ENCODE data around the gene SGCD. TPM values are rescaled to one million over a fixed set of nuclear protein-coding genes. Genes with fewer than 3 reads are reported as not detected.

The SGCD gene
- total and polyA plus RNA-seq, 10 donors: 0.26 to 5.3 (median 1.3) TPM

DNA sequence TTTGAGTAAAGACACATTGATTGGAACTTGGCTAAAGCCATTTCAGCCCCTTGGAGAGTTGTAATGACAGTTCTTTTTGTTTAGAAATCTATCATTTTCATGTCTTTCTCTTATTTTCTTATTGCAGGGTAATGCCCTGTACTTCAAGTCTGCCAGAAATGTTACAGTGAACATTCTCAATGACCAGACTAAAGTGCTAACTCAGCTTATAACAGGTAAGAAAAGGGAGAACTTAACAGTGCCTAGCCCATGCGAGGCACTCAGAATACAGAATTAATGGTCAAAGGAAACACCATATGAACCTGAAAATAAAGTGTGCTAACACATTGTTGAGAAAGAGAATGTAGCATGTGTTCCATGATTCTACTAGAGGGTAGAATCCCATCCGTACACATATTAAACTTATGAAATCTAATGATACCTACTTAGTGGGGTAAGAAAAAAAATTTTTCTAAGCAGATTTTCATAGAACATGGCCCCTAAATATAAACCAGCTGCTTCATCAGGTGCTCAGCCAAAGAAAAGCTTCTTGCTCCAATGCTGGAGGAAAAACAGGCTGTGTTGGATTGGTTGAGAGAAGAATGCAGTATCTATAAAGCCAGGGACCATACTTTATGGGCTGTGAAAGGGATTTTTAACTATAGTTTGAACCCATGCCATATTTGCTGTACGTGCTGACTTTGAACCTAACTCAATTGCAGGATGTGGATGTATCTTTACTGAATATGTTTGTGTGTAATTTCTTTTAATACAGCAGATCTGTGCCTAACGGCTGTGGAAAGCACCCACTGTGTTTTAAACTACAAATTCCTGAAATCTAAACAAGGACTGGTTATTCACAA, 262.4 kb downstream of the SGCD start:
- intact Hi-C loops (cut with DNase I; ENCODE audit: low total_unique reads): no loop called here
- Histone ChIP-seq H3K27ac (no peak overlapping the region), H3K4me1 (no peaks in the 10 kb centered on the region), H3K9me3 (no peaks in the 10 kb centered on the region), H3K36me3 (no peaks in the 10 kb centered on the region), H3K4me3 (no peak overlapping the region), H3K27me3 (replicated peaks in 1 of 7) (peaks cover 0 to 6% (median 0%) of the 10 kb centered on the region in 7 donors)
- no peak for DNase-seq
- TF ChIP-seq POLR2A (IDR thresholded peaks at IDR 0.05) (no peak), POLR2AphosphoS5 (IDR thresholded peaks at IDR 0.05) (no peak)
- TF ChIP-seq, protein P1, sequence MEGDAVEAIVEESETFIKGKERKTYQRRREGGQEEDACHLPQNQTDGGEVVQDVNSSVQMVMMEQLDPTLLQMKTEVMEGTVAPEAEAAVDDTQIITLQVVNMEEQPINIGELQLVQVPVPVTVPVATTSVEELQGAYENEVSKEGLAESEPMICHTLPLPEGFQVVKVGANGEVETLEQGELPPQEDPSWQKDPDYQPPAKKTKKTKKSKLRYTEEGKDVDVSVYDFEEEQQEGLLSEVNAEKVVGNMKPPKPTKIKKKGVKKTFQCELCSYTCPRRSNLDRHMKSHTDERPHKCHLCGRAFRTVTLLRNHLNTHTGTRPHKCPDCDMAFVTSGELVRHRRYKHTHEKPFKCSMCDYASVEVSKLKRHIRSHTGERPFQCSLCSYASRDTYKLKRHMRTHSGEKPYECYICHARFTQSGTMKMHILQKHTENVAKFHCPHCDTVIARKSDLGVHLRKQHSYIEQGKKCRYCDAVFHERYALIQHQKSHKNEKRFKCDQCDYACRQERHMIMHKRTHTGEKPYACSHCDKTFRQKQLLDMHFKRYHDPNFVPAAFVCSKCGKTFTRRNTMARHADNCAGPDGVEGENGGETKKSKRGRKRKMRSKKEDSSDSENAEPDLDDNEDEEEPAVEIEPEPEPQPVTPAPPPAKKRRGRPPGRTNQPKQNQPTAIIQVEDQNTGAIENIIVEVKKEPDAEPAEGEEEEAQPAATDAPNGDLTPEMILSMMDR (IDR thresholded peaks at IDR 0.05 in 8 of 11, conservative IDR thresholded peaks at IDR 0.05 in 3 of 11): no peak
- WGBS, 5 donors: 76 to 85% (median 84%) methylated on average over 4 of the region's 4 CpGs

DNA sequence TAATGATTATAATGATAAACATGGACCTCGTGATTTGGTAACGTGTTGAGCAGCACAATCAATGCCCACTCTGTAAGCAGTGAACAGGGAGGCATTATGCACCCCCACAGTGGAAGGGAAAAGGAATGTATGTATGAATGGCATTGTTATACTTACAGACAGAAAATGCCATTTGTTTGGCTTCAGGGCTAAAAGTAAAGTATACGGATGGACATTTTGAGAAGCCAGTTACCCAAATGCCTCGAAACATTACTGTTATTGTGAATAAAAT, 262.9 kb downstream of the SGCD start:
- DNase-seq: no peak
- no peak overlapping the region for H3K27ac ChIP-seq
- no peak overlapping the region for H3K4me3 ChIP-seq
- H3K27me3 ChIP-seq (replicated peaks in 1 of 7): peaks cover 0 to 6% (median 0%) of the 10 kb centered on the region in 7 donors
- WGBS, 5 donors: 72 to 89% (median 88%) methylated on average over 4 of the region's 4 CpGs
- intact Hi-C loops (cut with DNase I; ENCODE audit: low total_unique reads): no loop called here
- H3K9me3 ChIP-seq: no peaks in the 10 kb centered on the region
- TF ChIP-seq POLR2AphosphoS5 (IDR thresholded peaks at IDR 0.05): no peak
- TF ChIP-seq, protein P1 (IDR thresholded peaks at IDR 0.05 in 8 of 11, conservative IDR thresholded peaks at IDR 0.05 in 3 of 11): no peak
- TF ChIP-seq POLR2A (IDR thresholded peaks at IDR 0.05): no peak
- no peaks in the 10 kb centered on the region for H3K36me3 ChIP-seq
- H3K4me1 ChIP-seq: no peaks in the 10 kb centered on the region

DNA sequence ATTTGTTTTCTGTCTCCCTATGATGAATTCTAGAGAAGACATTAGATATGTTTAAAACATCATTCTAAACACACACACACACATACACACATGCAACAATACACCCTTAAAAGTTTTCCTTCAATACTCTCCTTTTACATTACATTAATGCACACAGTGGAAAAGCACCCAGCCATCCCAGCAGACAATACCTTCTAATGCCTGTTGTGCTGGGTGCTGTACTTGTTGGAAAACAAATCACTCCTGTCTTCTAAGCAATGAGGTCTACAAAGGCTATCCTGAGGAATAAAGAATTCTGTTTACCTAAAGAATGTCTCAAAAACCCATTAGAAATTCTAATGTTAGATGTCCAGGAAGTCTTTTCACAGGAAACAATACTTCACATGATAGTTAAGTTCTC, 264.0 kb downstream of the SGCD start:
- no peaks in the 10 kb centered on the region for H3K4me1 ChIP-seq
- no peak for DNase-seq
- no peaks in the 10 kb centered on the region for H3K9me3 ChIP-seq
- no peak overlapping the region for H3K27ac ChIP-seq
- TF ChIP-seq, protein P1 (IDR thresholded peaks at IDR 0.05 in 8 of 11, conservative IDR thresholded peaks at IDR 0.05 in 3 of 11): no peak
- TF ChIP-seq POLR2AphosphoS5 (IDR thresholded peaks at IDR 0.05) (no peak), POLR2A (IDR thresholded peaks at IDR 0.05) (no peak)
- intact Hi-C loops (cut with DNase I; ENCODE audit: low total_unique reads): no loop called here
- no peaks in the 10 kb centered on the region for H3K36me3 ChIP-seq
- H3K27me3 ChIP-seq (replicated peaks in 1 of 7): peaks cover 0 to 6% (median 0%) of the 10 kb centered on the region in 7 donors
- H3K4me3 ChIP-seq: no peak overlapping the region

DNA sequence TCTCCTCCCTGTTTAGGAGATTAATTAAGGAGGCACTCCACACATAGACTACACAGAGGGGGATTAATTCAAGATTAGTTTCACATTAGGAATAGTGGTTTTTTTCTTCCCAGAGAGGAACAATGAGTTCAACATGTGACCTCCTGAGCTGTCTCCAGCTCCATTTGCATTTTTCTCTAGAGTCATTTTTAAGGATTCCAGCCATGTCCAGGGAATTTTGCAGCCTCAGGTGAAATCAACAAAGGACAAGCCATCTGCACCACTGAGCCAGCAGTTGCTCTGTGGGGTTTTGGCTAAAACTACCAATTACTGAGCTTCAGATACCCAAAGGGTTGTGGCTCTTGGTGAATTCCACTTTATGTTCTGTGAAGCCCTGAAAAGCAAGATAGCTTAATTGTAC, 264.7 kb downstream of the SGCD start:
- no peaks in the 10 kb centered on the region for H3K9me3 ChIP-seq
- H3K27me3 ChIP-seq (replicated peaks in 1 of 7): peaks cover 0 to 6% (median 0%) of the 10 kb centered on the region in 7 donors
- H3K36me3 ChIP-seq: no peaks in the 10 kb centered on the region
- no peaks in the 10 kb centered on the region for H3K4me1 ChIP-seq
- intact Hi-C loops (cut with DNase I; ENCODE audit: low total_unique reads): no loop called here
- no peak overlapping the region for H3K27ac ChIP-seq
- TF ChIP-seq POLR2AphosphoS5 (IDR thresholded peaks at IDR 0.05): no peak
- H3K4me3 ChIP-seq: no peak overlapping the region
- DNase-seq: no peak

All from spleen (tissue), 11 donors.